ENCODE measurements around the gene HTT-AS. TPM values are rescaled to one million over a fixed set of nuclear protein-coding genes. Genes with fewer than 3 reads are reported as not detected.

The HTT-AS gene
- total RNA-seq, 2 experiments from 2014 or later = not detected

DNA sequence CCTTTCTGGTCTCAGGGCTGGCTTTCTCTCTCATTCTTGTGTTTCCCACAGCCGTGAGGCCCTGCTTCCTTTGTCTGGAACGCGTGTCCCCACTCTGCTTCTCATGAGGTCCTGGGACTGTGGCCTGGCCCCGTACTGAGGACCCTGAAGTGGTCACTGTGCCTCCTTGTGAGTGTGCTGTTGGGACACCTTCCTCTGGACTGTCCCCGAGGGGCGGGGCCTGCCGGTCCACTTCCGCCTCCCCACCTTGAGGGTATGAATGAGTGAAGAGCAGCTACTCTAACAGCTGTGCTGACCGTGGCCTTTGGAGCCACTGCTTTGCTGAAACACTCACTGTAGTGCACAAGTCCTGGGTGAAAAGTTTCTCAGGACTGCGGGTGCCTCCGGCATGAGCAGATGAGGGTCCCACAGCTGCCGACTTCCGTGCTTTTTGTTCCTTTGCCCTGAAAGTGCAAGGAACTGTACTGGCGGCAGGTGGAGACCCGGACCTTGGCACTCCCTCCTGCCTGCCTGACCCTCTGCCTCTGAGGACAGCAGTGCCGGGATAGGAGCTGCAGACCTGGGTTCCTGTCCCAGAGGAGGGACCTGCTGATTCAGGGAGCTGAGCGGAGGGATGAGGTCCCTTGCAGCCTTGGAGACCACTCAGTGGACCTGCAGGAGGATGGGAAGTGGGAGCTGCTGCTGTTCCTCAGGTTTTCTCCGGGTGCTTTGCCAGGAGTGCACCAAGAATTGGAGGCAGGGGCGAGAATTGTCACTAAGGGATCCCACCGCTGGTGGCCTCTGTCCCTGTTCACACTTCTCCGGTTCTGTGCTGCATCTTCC, 38.0 kb downstream of the HTT-AS start:
- intact Hi-C loops (cut with micrococcal nuclease) = no loop called here
- no peak for DNase-seq
- H3K36me3 Mint-ChIP-seq = no peaks in the 10 kb centered on the region
- no peaks in the 10 kb centered on the region for H3K9me3 Mint-ChIP-seq
- ChIA-PET POLR2A (no interaction called here), CTCF (interaction anchor here (0.8 to 11.2 kb wide), 8 partner anchors 10 to 273 kb away, joined by 3 to 98 read pairs (median 5); no protein-coding TSS in a partner anchor)
- peaks cover 9% of the 10 kb centered on the region for H3K27me3 Mint-ChIP-seq
- H3K27ac Mint-ChIP-seq = no peak overlapping the region
- peaks cover 23% of the 10 kb centered on the region for H3K4me1 Mint-ChIP-seq (ENCODE audit: low read depth)
- no peak overlapping the region for H3K4me3 Mint-ChIP-seq

DNA sequence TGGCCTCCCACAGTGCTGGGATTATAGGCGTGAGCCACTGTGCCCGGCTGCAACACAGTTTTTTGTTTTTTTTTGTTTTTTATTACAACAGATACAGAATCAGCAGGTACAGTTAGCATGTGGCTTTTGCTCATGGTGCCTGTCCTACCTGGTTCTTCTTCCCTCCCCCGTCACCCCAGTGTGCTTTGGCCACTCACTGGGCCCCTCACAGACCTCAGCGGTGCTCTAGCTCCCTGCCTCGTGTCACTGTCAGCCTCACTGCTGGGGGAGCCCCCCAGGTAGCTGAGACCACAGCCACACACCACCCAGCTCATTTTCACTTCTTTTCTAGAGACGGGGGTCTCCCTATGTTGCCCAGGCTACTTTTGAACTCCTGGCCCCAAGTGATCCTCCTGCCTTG, 38.7 kb downstream of the HTT-AS start:
- no peaks in the 10 kb centered on the region for H3K9me3 Mint-ChIP-seq
- no peak overlapping the region for H3K4me3 Mint-ChIP-seq
- H3K4me1 Mint-ChIP-seq (ENCODE audit: low read depth) = peaks cover 19% of the 10 kb centered on the region
- H3K27me3 Mint-ChIP-seq = peaks cover 9% of the 10 kb centered on the region
- DNase-seq = no peak
- H3K27ac Mint-ChIP-seq = no peak overlapping the region
- ChIA-PET CTCF (interaction anchor here (0.6 to 11.2 kb wide), 6 partner anchors 9 to 57 kb away, joined by 3 to 98 read pairs (median 5); no protein-coding TSS in a partner anchor), POLR2A (no interaction called here)
- H3K36me3 Mint-ChIP-seq = no peaks in the 10 kb centered on the region
- intact Hi-C loops (cut with micrococcal nuclease) = no loop called here

DNA sequence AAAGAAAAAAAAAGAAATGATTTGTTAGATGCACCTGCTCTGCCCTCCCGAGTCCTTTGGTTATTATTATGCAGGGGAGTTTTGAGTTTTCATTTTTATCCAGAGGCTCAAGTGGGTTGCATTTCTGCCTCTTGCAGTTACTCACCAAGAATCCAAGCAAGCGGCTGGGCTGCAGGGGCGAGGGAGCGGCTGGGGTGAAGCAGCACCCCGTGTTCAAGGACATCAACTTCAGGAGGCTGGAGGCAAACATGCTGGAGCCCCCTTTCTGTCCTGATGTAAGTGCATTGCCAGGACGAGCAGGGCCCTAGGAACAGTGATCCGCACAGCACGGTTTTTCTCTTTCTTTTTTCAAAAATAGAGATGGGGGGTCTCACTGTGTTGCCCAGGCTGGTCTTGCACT, 39.1 kb downstream of the HTT-AS start:
- intact Hi-C loops (cut with micrococcal nuclease) = no loop called here

DNA sequence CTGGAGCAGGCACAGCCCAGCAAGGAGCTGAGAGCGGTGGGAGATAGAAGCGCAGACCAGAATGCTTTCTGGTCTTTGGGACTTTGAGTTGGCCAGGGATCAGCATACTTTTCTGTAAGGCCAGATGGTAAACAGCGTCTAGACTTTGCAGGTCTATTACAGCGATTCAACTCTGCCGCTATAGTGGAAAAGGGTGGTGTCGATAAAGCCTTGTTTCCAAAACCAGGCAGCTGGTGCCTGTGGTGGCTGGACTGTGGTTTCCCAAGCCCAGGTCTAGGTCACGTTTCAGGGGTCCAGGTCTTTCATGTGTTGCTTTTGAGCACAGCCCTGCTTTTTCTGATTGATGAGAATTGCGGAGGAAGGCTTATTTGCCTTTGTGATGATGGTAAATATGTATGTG, 40.1 kb downstream of the HTT-AS start:
- POLR2A ChIA-PET = no interaction called here
- no peaks in the 10 kb centered on the region for H3K36me3 Mint-ChIP-seq
- intact Hi-C loops (cut with micrococcal nuclease) = no loop called here

More for the DNA sequence above, 39.1 kb downstream of the HTT-AS start:
- Mint-ChIP-seq H3K27ac (no peak overlapping the region), H3K4me1 (ENCODE audit: low read depth) (peaks cover 17% of the 10 kb centered on the region), H3K9me3 (no peaks in the 10 kb centered on the region), H3K36me3 (no peaks in the 10 kb centered on the region), H3K4me3 (no peak overlapping the region), H3K27me3 (peaks cover 9% of the 10 kb centered on the region)
- ChIA-PET POLR2A (no interaction called here), CTCF (interaction anchor here (0.6 to 11.2 kb wide), 4 partner anchors 9 to 57 kb away, joined by 3 to 98 read pairs (median 11); no protein-coding TSS in a partner anchor)
- DNase-seq = no peak

DNA sequence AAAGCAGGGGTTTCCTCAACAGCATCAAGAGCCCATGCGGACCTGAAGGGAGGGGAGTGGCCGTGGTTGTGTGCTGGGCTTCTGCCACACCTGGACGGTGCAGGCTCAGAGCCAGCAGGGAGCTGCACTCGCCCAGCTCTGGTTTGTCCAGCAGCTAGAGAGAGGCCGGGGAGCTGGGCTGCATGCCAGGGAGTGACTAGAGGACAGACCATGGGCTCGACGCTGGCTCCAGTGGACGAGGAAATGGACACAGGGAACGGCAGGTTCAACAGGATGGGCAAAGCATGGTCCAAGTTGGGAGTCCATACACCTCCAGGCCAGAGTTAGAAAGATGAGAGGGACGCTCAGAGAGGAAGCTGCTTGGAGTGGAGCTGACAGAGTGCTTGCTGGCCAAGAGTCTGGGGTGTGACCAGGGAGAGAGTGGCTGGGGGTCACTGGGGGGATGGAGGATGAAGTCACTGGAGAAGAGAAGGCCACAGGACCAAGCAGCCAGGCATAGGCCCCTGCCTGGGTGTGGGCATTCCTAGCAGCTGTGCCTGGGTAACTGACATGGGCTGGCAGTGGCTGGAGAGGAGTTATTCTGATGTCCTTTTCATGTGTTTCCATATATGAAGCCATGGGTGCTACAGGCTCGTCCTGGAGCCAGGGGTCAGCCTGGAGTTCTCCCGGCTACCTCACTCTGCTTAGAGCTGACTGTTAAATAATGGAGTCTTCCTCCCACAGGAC, 42.8 kb downstream of the HTT-AS start:
- ChIA-PET POLR2A (no interaction called here), CTCF (interaction anchor here (1.3 to 11.2 kb wide), 2 partner anchors 22 to 53 kb away, joined by 3 to 98 read pairs; no protein-coding TSS in a partner anchor)
- Mint-ChIP-seq H3K36me3 (no peaks in the 10 kb centered on the region), H3K4me3 (no peak overlapping the region), H3K27ac (no peak overlapping the region), H3K27me3 (no peaks in the 10 kb centered on the region), H3K9me3 (no peaks in the 10 kb centered on the region), H3K4me1 (ENCODE audit: low read depth) (no peaks in the 10 kb centered on the region)
- intact Hi-C loops (cut with micrococcal nuclease) = no loop called here
- no peak for DNase-seq

More for the DNA sequence above, 40.1 kb downstream of the HTT-AS start:
- CTCF ChIA-PET = interaction anchor here (0.8 to 11.2 kb wide), 5 partner anchors 20 to 80 kb away, joined by 3 to 98 read pairs (median 5); partner anchors contain the start of genes GRK4 and NOP14
- Mint-ChIP-seq H3K4me1 (ENCODE audit: low read depth) (peaks cover 17% of the 10 kb centered on the region), H3K27ac (no peak overlapping the region), H3K27me3 (peaks cover 9% of the 10 kb centered on the region), H3K9me3 (no peaks in the 10 kb centered on the region), H3K4me3 (no peak overlapping the region)
- DNase-seq = no peak

DNA sequence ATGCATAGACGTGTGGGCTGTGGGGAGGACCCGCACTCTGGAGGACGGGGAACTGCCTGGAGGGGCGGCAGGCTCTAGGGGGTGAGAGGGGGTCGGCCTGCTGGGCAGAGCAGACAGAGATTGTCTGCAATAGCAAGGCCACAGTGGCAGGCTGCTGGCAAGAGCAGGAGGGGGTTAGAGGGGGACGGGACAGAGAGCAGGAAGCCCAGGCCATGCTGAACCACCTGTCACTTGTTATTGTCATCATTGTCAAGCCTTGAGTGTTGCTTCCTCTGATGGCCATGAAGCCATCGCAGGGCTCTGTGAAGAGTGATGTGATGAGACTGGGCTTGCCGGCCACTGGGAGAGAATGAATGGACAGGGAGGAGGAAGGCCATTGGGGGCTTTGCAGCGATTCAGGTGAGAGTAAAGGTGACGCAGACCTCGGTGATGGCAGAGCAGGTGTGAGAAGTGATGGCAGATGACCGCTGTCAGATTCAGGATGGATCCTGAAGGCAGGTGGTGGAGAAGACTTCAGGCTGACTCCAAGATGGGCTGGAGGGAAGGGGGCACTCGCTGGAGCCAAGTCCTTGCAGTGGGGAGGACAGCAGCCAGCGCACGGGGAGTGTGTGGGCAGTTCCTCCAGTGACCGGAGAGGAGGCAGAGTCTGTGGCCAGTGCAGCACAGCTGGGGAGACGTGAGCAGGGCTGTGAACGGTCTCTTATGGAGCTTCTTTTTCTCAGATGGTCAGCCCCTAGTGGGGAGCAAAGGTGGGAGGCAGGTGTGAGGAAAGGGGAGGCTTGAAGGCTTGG, 43.6 kb downstream of the HTT-AS start:
- Mint-ChIP-seq H3K9me3 (no peaks in the 10 kb centered on the region), H3K4me1 (ENCODE audit: low read depth) (no peaks in the 10 kb centered on the region), H3K27me3 (no peaks in the 10 kb centered on the region), H3K27ac (no peak overlapping the region), H3K4me3 (no peak overlapping the region), H3K36me3 (no peaks in the 10 kb centered on the region)
- CTCF ChIA-PET = interaction anchor here (11.2 kb wide), 1 partner anchor 52 kb away, joined by 98 read pairs; no protein-coding TSS in a partner anchor
- intact Hi-C loops (cut with micrococcal nuclease) = no loop called here
- DNase-seq = no peak
- POLR2A ChIA-PET = no interaction called here

GRCh38 chr4:3029464-3029863, 44.9 kb downstream of the HTT-AS start:
- no peak for DNase-seq
- Mint-ChIP-seq H3K4me3 (no peak overlapping the region), H3K27ac (no peak overlapping the region), H3K9me3 (no peaks in the 10 kb centered on the region), H3K27me3 (no peaks in the 10 kb centered on the region), H3K36me3 (no peaks in the 10 kb centered on the region), H3K4me1 (ENCODE audit: low read depth) (no peaks in the 10 kb centered on the region)
- CTCF ChIA-PET = no interaction called here
- POLR2A ChIA-PET = no interaction called here
- intact Hi-C loops (cut with micrococcal nuclease) = no loop called here

GRCh38 chr4:3026540-3026939, 47.8 kb downstream of the HTT-AS start:
- no peak overlapping the region for H3K27ac Mint-ChIP-seq
- H3K36me3 Mint-ChIP-seq = no peaks in the 10 kb centered on the region
- POLR2A ChIA-PET = no interaction called here
- H3K27me3 Mint-ChIP-seq = peaks cover 13% of the 10 kb centered on the region
- H3K4me1 Mint-ChIP-seq (ENCODE audit: low read depth) = peaks cover 8% of the 10 kb centered on the region
- no peak overlapping the region for H3K4me3 Mint-ChIP-seq
- peaks cover 13% of the 10 kb centered on the region for H3K9me3 Mint-ChIP-seq
- CTCF ChIA-PET = interaction anchor here (1.5 kb wide), 1 partner anchor 10 kb away, joined by 6 read pairs; no protein-coding TSS in a partner anchor
- no peak for DNase-seq
- intact Hi-C loops (cut with micrococcal nuclease) = no loop called here

GRCh38 chr4:3025881-3026280, 48.5 kb downstream of the HTT-AS start:
- intact Hi-C loops (cut with micrococcal nuclease) = no loop called here
- no peak overlapping the region for H3K4me3 Mint-ChIP-seq
- H3K36me3 Mint-ChIP-seq = no peaks in the 10 kb centered on the region
- no peak overlapping the region for H3K27ac Mint-ChIP-seq
- CTCF ChIA-PET = interaction anchor here (1.5 kb wide), 1 partner anchor 11 kb away, joined by 6 read pairs; no protein-coding TSS in a partner anchor
- peaks cover 13% of the 10 kb centered on the region for H3K9me3 Mint-ChIP-seq
- DNase-seq = no peak
- POLR2A ChIA-PET = no interaction called here
- H3K27me3 Mint-ChIP-seq = peaks cover 13% of the 10 kb centered on the region
- peaks cover 14% of the 10 kb centered on the region for H3K4me1 Mint-ChIP-seq (ENCODE audit: low read depth)

DNA sequence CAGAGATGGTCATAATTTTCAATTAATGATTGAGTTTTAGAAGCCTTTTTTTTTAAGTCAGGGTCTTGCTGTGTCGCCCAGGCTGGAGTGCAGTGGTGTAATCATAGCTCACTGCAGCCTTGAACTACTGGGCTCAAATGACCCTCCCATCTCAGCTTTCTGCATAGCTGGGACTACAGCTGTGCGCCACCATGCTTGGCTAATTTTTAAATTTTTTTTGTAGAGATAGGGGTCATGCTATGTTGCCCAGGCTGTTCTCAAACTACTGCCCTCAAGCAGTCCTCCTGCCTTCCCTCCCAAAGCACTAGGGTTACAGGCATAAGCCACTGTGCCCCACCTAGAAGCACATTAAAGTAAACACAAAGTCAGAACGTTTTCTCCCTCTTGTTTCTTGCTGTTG, 51.7 kb downstream of the HTT-AS start:
- Mint-ChIP-seq H3K9me3 (peaks cover 13% of the 10 kb centered on the region), H3K27ac (no peak overlapping the region), H3K36me3 (no peaks in the 10 kb centered on the region), H3K4me1 (ENCODE audit: low read depth) (peaks cover 19% of the 10 kb centered on the region), H3K27me3 (peaks cover 13% of the 10 kb centered on the region), H3K4me3 (no peak overlapping the region)
- intact Hi-C loops (cut with micrococcal nuclease) = no loop called here
- ChIA-PET POLR2A (no interaction called here), CTCF (interaction anchor here (1.0 to 1.4 kb wide), 2 partner anchors 9 to 45 kb away, joined by 3 to 4 read pairs; no protein-coding TSS in a partner anchor)
- DNase-seq = no peak

- ChIA-PET CTCF (interaction anchor here (1.0 to 1.8 kb wide), 3 partner anchors 9 to 44 kb away, joined by 3 to 6 read pairs (median 4); no protein-coding TSS in a partner anchor), POLR2A (no interaction called here)
- Mint-ChIP-seq H3K4me1 (ENCODE audit: low read depth) (peaks cover 19% of the 10 kb centered on the region), H3K36me3 (no peaks in the 10 kb centered on the region), H3K9me3 (peaks cover 13% of the 10 kb centered on the region), H3K27me3 (peaks cover 14% of the 10 kb centered on the region), H3K27ac (no peak overlapping the region), H3K4me3 (no peak overlapping the region)
- DNase-seq = no peak
- intact Hi-C loops (cut with micrococcal nuclease) = no loop called here
These were observed 52.2 kb downstream of the HTT-AS start for GRCh38 chr4:3022112-3022511.
